Jurkat, Clone E6-1 (cell line): Measurements from ENCODE around the gene TBC1D3I.
"Not testable (repeated sequence)": the region's sequence is repeated elsewhere in the genome, so short reads cannot be mapped to it uniquely, and the experiment has no call there.

Source experiments
- DNase-seq: peaks from one replicate; pipeline ENCODE4 v3.0.0-alpha.2; 2011; ENCODE audit warnings: low read depth, low spot score
- H3K4me3 ChIP-seq: 2 replicates; pipeline ENCODE4 v1.5.1; 2011; ENCODE audit warnings: mild to moderate bottlenecking, low read length, control low read depth, moderate library complexity

The TBC1D3I gene

GRCh38 chr17:36209575-36209974, 54.8 kb downstream of the TBC1D3I start:
- DNase-seq: no peak
- no peak overlapping the region for H3K4me3 ChIP-seq

GRCh38 chr17:36207383-36207782, 57.0 kb downstream of the TBC1D3I start:
- DNase-seq: not testable (repeated sequence)

GRCh38 chr17:36206486-36206821, 57.9 kb downstream of the TBC1D3I start:
- not testable (repeated sequence) for DNase-seq, H3K4me3 ChIP-seq

More at GRCh38 chr17:36207383-36207782, 57.0 kb downstream of the TBC1D3I start:
- H3K4me3 ChIP-seq: not testable (repeated sequence)

GRCh38 chr17:36205637-36206485, 58.5 kb downstream of the TBC1D3I start:
- no peak for DNase-seq
- no peak overlapping the region for H3K4me3 ChIP-seq

GRCh38 chr17:36204724-36205500, 59.5 kb downstream of the TBC1D3I start:
- no peak overlapping the region for H3K4me3 ChIP-seq
- no peak for DNase-seq
